NCI-H146 treated with DMSO at 0.1 percent for 48 hours (cell line): ENCODE results near the gene KMT2E.

Source experiments
- DNase-seq: peaks from one replicate; lab custom pipeline; 2025; ENCODE audit not compliant: unreplicated experiment; lab: John Stamatoyannopoulos, UW

KMT2E gene

GRCh38 chr7:105122619-105123018 lies 108.6 kb downstream of the KMT2E start:
- DNase-seq = no peak

GRCh38 chr7:105125745-105126144 lies 111.7 kb downstream of the KMT2E start:
- no peak for DNase-seq

- DNase-seq = no peak
Measured at GRCh38 chr7:105126436-105126975, 112.5 kb downstream of the KMT2E start.

GRCh38 chr7:105127179-105127578 lies 113.2 kb downstream of the KMT2E start:
- no peak for DNase-seq

GRCh38 chr7:105130048-105130447 lies 116.0 kb downstream of the KMT2E start:
- DNase-seq = no peak

GRCh38 chr7:105130580-105130979 lies 116.6 kb downstream of the KMT2E start:
- no peak for DNase-seq

GRCh38 chr7:105131033-105131656 lies 117.1 kb downstream of the KMT2E start:
- DNase-seq = no peak

GRCh38 chr7:105131890-105132289 lies 117.9 kb downstream of the KMT2E start:
- DNase-seq = no peak

- no peak for DNase-seq
Measured at GRCh38 chr7:105132335-105132734, 118.3 kb downstream of the KMT2E start.

GRCh38 chr7:105132835-105133234 lies 118.8 kb downstream of the KMT2E start:
- DNase-seq = no peak

GRCh38 chr7:105133358-105133757 lies 119.4 kb downstream of the KMT2E start:
- DNase-seq = no peak

GRCh38 chr7:105133986-105134655 lies 120.1 kb downstream of the KMT2E start:
- DNase-seq = no peak

- no peak for DNase-seq
Measured at GRCh38 chr7:105136221-105136620, 122.2 kb downstream of the KMT2E start.

GRCh38 chr7:105137898-105138297 lies 123.9 kb downstream of the KMT2E start:
- no peak for DNase-seq

GRCh38 chr7:105139381-105139780 lies 125.4 kb downstream of the KMT2E start:
- no peak for DNase-seq

GRCh38 chr7:105141068-105141467 lies 127.1 kb downstream of the KMT2E start:
- no peak for DNase-seq

- DNase-seq = no peak
Measured at GRCh38 chr7:105149827-105150226, 135.8 kb downstream of the KMT2E start.

- no peak for DNase-seq
Measured at GRCh38 chr7:105151152-105151551, 137.1 kb downstream of the KMT2E start.

- no peak for DNase-seq
Measured at GRCh38 chr7:105153531-105153930, 139.5 kb downstream of the KMT2E start.

GRCh38 chr7:105154084-105154483 lies 140.1 kb downstream of the KMT2E start:
- DNase-seq = no peak

GRCh38 chr7:105156731-105157130 lies 142.7 kb downstream of the KMT2E start:
- no peak for DNase-seq

GRCh38 chr7:105157278-105157677 lies 143.3 kb downstream of the KMT2E start:
- DNase-seq = no peak

GRCh38 chr7:105161366-105161765 lies 147.4 kb downstream of the KMT2E start:
- DNase-seq = no peak
